Pancreas (tissue), 10 donors: ENCODE results near the gene NSD2. TPM values are rescaled to one million over a fixed set of nuclear protein-coding genes. Genes with fewer than 3 reads are reported as not detected.
"Not testable (repeated sequence)": the region's sequence is repeated elsewhere in the genome, so short reads cannot be mapped to it uniquely, and the experiment has no call there.

Experiments
- ATAC-seq, 4 donors: fragments of 200-7000 bp; cut with Tn5 transposase; one replicate each; pipeline versions ENCODE4 v1.8.0 to v1.9.1; 2020; ENCODE audit warnings: mild to moderate bottlenecking in 4 of 4, moderate library complexity in 4 of 4
- DNase-seq, 6 donors: peaks; one replicate each; pipeline ENCODE4 v3.0.0-alpha.2; 2020
- FAIRE-seq: peaks from 2 replicates; lab custom pipeline; 2012; peaks lifted over from hg19 to GRCh38; lab: Jason Lieb, UNC
- H3K27ac ChIP-seq, 4 donors: fragments of 200-600 bp; sonication (generic); 1 replicate in 3 of 4; 2 replicates in 1 of 4; pipeline versions ENCODE4 v1.5.0 to v1.8.0; 2020
- H3K27me3 ChIP-seq, 4 donors: fragments of 200-600 bp; one replicate each; pipeline ENCODE4 v1.8.0; 2021
- H3K36me3 ChIP-seq, 3 donors: fragments of 200-600 bp; sonication (generic) in 1 of 3; one replicate each; pipeline versions ENCODE4 v1.5.0 to v1.8.0; 2020 to 2021
- H3K4me1 ChIP-seq, 3 donors: fragments of 200-600 bp; one replicate each; pipeline ENCODE4 v1.8.0; 2021
- H3K4me3 ChIP-seq, 4 donors: fragments of 200-600 bp; sonication (generic) in 2 of 4; one replicate each; pipeline versions ENCODE4 v1.5.0 to v1.8.0; 2020 to 2021
- H3K9me3 ChIP-seq, 4 donors: fragments of 200-600 bp; one replicate each; pipeline ENCODE4 v1.8.0; 2021
- CTCF ChIP-seq, 4 donors: fragments of 200-600 bp; sonication (generic) in 3 of 4; IDR thresholded peaks; one replicate each; pipeline versions ENCODE4 v1.5.0 to v1.8.0; 2021; ENCODE audit warnings: antibody characterized with exemption in 4 of 4
- WGBS, 2 donors: extraction: QIAGEN DNeasy Blood & Tissue Kit; methylation state at CpG; one replicate each; pipeline ENCODE4 v1.1.7; 2013; 5-methylcytosine and 5-hydroxymethylcytosine counted together
- intact Hi-C, 3 donors: fragments of 100-400 bp; cut with DNase I; formaldehyde crosslinking; loops; one replicate each; pipeline versions ENCODE4 v1.11.1 to v1.14.2; 2022
- polyA plus RNA-seq, 2 donors: library from polyadenylated mRNA; stranded (reverse); fragments of 200-250 nt; gene quantifications; one replicate each; pipeline ENCODE4 v1.2.3, GENCODE V29; 2013
- total RNA-seq, 6 donors: library from RNA; stranded (reverse); fragmentation: NEBNext Ultra II Directional in 4 of 6; extraction: Animal tissue kit (Norgen Biotek cat#: 25700) in 4 of 6; gene quantifications; one replicate each; pipeline versions ENCODE4 v1.2.1 to v1.2.4, GENCODE V29; 2021 to 2023
- donor health status: healthy with polysubstance abuse.
- donor health status: DM: no; HTN: no; CAD: no; lungs with moderate emphysema.
- donor health status: DM: no; HTN: no; CAD: no.
- donor health status: control.
- donor health status: control.
- donor health status: Bipolar disorder and iron deficiency.
- donor health status: DM: yes; HTN: yes; CAD: no.
- donor health status: DM: no; HTN: no; CAD: no.
- donor health status: DM: no; HTN: no; CAD: no.
- donor health status: DM: yes; HTN: yes; CAD: no.

Gene NSD2
- total and polyA plus RNA-seq, 8 donors, result 11.7 to 36.6 (median 22.4) TPM

GRCh38 chr4:1842339-1842895, 28.8 kb upstream of the NSD2 start:
- Histone ChIP-seq H3K36me3 (peaks cover 0 to 22% (median 16%) of the 10 kb centered on the region in 3 donors), H3K27ac (no peak overlapping the region), H3K27me3 (no peaks in the 10 kb centered on the region), H3K4me3 (no peak overlapping the region), H3K4me1 (no peaks in the 10 kb centered on the region), H3K9me3 (no peaks in the 10 kb centered on the region)
- no peak for ATAC-seq
- WGBS, 2 donors, result 91% methylated on average over 13 of the region's 13 CpGs
- FAIRE-seq, result no peak
- DNase-seq, result no peak
- intact Hi-C loops, result no loop called here
- TF ChIP-seq CTCF (IDR thresholded peaks at IDR 0.05), result no peak

- 84 to 86% methylated on average over 17 of the region's 17 CpGs for WGBS, 2 donors
- Histone ChIP-seq H3K9me3 (no peaks in the 10 kb centered on the region), H3K4me1 (no peaks in the 10 kb centered on the region), H3K27me3 (no peaks in the 10 kb centered on the region), H3K4me3 (no peak overlapping the region), H3K36me3 (peaks cover 0 to 22% (median 16%) of the 10 kb centered on the region in 3 donors), H3K27ac (no peak overlapping the region)
- intact Hi-C loops, result no loop called here
- DNase-seq, result no peak
- TF ChIP-seq CTCF (IDR thresholded peaks at IDR 0.05), result no peak
- peak in 2 of 4 donors; percentile 15 to 26 for ATAC-seq
- FAIRE-seq, result no peak
Measured at GRCh38 chr4:1842993-1843448, 28.2 kb upstream of the NSD2 start.

- no peak overlapping the region for H3K27ac ChIP-seq
- H3K9me3 ChIP-seq, result no peaks in the 10 kb centered on the region
- no peak for TF ChIP-seq CTCF (IDR thresholded peaks at IDR 0.05)
- H3K4me3 ChIP-seq, result no peak overlapping the region
- DNase-seq, result no peak
- WGBS, 2 donors, result 77 to 79% methylated on average over 10 of the region's 10 CpGs
- intact Hi-C loops, result no loop called here
- H3K4me1 ChIP-seq, result no peaks in the 10 kb centered on the region
- ATAC-seq, result peak in 1 of 4 donors; percentile 11
- peaks cover 0 to 20% (median 16%) of the 10 kb centered on the region in 3 donors for H3K36me3 ChIP-seq
- FAIRE-seq, result no peak
- H3K27me3 ChIP-seq, result no peaks in the 10 kb centered on the region
Measured at GRCh38 chr4:1843852-1844251, 27.3 kb upstream of the NSD2 start.

GRCh38 chr4:1844618-1845017, 26.6 kb upstream of the NSD2 start:
- DNase-seq, H3K4me1 ChIP-seq, ATAC-seq, H3K27me3 ChIP-seq, intact Hi-C loops, FAIRE-seq, H3K27ac ChIP-seq, H3K4me3 ChIP-seq, H3K9me3 ChIP-seq: not testable (repeated sequence)
- peaks cover 0 to 13% (median 13%) of the 10 kb centered on the region in 3 donors for H3K36me3 ChIP-seq
- 91 to 94% methylated on average over 9 to 10 of the region's 10 CpGs for WGBS, 2 donors

GRCh38 chr4:1846580-1846979, 24.6 kb upstream of the NSD2 start:
- 93 to 96% methylated on average over 2 of the region's 2 CpGs for WGBS, 2 donors
- TF ChIP-seq CTCF (IDR thresholded peaks at IDR 0.05), result no peak
- FAIRE-seq, result no peak
- no peak overlapping the region for H3K4me3 ChIP-seq
- H3K36me3 ChIP-seq, result peaks cover 0 to 6% (median 0%) of the 10 kb centered on the region in 3 donors
- H3K27ac ChIP-seq, result no peak overlapping the region
- H3K27me3 ChIP-seq, result no peaks in the 10 kb centered on the region
- DNase-seq, result no peak
- ATAC-seq, result no peak
- intact Hi-C loops, result no loop called here
- H3K9me3 ChIP-seq, result no peaks in the 10 kb centered on the region
- peaks cover 0 to 8% (median 6%) of the 10 kb centered on the region in 3 donors for H3K4me1 ChIP-seq
